ENCODE measurements around the gene DDHD1.
"Not testable (repeated sequence)": the region's sequence is repeated elsewhere in the genome, so short reads cannot be mapped to it uniquely, and the experiment has no call there.

The DDHD1 gene

GRCh38 chr14:53151523-53152183 lies 1.5 kb downstream of the DDHD1 start:
- no peak for DNase-seq

DNA sequence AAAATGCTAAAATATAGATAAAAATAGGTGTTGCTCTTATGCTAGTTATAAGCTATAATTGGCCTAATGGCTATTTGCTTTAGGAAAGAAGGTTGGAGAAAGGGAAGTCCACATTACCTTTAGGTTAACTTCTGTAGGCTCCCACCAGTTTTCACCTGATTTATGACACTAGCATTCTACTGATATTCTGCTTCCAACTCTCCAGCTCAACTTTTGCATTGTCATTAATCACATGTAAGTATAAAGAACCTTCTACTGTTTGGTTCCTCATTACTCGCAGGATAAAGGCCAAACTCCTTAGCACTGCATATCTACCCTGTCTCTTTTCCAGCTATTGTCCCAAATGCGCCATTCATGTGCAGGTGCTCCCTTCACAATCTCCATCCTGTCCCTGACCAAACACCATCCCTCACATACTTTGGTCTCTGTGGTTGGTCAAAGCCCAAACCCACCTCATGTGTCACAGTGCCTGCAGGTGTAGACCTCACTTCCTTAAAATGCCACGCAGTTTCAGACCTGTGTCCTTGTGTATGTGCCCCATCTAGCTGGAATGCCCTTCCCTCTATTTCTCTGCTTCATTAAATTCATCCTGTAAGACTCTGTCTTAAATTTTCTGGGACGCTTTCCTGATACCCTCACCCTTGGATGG lies 3.3 kb downstream of the DDHD1 start:
- DNase-seq: no peak

DNA sequence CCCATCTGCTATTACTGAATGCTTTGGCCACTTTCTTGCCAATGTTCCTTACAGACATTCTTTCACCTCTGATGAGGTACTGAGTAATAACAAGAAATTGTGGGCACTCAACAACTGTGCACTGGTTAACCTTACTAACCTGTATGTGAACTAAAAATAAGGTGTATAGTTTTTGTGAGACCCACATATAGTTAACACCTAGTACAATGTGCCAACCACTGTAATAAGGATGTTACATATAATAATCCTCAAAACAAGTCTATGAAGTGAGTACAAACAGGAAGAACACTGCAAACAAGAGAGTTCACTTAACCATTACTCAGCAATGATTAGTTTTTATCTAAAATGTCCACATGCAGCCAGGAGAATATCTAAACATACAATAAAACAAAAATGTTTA lies 4.5 kb downstream of the DDHD1 start:
- no peak for DNase-seq

GRCh38 chr14:53147893-53148292 lies 5.2 kb downstream of the DDHD1 start:
- no peak for DNase-seq

DNA sequence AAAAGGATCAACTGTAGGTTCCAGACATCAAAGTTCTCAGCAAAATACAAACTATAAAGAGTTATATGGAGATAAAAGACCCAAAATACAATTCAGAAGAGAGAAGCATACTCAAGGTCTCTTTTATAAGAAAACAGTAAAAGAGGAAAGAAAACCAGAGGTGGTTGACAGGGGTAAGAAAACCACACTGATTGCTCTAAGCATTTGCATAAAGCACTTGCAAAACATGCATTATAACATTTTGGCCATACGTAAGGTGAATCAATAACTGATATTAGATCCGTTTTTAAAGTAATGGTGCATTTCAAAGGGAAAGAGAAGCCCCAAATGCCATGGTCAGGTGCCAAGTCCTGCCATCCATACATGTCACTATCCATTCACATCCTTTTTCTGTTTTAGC lies 5.9 kb downstream of the DDHD1 start:
- no peak for DNase-seq

- DNase-seq: no peak
Measured at GRCh38 chr14:53146739-53147138, 6.4 kb downstream of the DDHD1 start.

DNA sequence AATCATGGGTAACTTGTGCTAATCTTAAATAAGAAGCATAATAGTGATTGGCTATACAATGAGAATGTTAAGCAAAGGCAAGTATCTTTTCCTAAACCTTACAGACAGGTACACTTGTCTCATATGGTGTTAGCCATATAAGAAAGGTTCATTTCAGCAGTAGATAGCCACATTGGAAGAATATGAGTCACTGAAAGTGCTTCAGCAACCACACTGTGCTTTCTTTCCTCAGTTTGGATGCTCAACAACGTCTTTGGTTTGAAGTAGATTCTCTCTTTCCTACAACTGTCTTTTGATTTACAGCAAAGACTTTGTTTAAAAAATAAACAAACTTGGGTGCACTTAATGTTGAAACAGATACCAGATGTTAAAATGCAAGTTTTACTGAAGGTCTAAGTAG lies 8.9 kb downstream of the DDHD1 start:
- DNase-seq: no peak

GRCh38 chr14:53140585-53140984 lies 12.5 kb downstream of the DDHD1 start:
- no peak for DNase-seq

DNA sequence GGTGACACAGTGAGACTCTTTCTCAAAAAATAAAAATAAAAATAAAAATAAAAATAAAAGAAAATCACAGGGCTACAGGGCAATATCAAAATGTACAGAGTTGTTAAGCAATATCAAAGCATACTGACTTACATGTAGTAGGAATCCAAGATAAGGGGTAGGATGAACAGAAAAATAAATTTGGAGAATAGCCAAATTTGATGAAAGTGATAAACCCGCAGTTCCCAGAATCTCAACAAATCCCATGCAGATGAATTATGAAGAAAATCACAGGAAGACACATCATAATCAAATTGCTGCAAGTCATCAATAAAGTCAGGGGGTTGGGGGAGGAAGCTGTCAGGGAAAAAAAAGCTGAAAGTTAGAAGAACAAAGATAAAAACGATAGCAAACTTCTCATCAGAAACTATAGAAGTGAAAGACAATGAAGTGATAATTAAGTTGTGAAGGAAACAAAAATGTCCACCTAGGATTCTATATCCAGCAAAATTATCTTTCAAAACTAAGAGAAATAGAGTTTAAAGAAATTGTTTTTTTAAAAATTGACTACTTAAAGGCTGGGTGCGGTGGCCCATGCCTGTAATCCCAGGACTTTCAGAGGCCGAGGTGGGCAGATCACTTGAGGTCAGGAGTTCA lies 15.4 kb downstream of the DDHD1 start:
- no peak for DNase-seq

- DNase-seq: not testable (repeated sequence)
Measured at GRCh38 chr14:53130491-53130890, 22.6 kb downstream of the DDHD1 start.

- DNase-seq: no peak
Measured at GRCh38 chr14:53128303-53129028, 24.7 kb downstream of the DDHD1 start.

DNA sequence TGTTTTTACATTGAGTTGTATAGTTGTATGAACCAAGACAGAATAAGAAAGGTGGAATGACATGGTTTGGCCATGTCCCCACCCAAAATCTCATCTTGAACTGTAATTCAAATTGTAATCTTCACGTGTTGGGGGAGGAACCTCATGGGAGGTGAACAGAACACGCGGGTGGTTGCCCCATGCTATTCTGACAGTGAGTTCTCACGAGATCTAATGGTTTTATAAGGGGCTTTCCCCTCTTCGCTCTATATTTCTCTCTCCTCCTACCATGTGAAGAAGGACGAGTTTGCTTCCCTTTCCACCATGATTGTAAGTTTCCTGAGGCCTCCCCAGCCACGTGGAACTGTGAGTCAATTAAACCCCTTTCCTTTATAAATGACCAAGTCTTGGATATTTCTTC lies 25.3 kb downstream of the DDHD1 start:
- DNase-seq: no peak

DNA sequence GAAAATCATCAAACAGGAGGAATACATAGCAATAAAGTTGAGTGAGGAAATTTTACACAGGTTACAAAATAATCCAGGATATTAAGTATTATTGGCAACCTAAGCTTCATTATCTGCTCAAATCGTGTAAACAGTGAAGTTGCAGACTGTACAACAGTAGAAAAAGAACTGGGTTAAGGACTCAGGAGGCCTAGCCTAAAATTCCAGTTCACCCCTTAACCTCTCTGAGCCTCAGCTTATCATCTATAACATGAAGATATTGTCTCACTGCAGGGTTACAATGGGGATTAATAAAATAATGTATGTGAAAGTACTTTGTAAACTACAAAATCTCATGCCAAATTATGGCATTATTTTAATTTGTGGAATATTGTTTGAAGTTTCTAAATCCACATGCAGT lies 26.0 kb downstream of the DDHD1 start:
- DNase-seq: no peak

DNA sequence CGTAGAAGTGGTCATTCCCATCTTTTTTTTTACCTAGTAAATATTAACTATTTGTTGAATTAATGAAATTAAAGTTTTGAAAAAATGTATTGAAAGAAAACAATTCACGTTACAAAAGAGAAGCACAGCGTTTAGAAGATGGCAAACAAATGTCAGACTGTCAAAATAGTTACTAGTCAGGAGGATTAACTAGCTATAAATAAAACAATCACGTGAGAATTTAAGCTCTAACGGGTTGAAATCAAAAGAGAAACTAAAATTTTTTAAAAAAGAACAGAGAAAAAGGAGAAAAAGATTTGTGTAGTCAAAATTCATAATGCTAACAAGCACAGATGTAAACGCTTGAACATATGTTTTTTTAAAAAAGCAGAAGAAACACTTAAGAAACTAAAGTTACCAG lies 26.4 kb downstream of the DDHD1 start:
- DNase-seq: no peak

DNA sequence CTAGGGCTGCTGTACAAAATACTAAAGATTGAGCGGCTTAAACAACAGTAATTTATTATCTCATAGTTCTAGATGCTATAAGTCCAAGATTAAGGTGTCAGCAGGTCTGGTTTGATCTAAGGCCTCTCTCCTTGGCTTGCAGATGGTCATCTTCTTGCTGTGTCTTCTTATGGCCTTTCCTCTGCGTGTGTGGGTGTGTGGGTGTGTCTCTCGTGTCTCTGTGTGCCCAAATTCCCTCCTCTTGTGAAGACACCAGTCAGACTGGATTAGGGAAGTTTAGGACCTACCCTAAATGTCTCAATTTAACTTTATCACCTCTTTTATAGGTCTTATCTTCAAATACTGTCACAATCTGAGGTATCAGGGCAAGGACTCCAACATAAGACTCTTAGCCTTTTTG lies 28.3 kb downstream of the DDHD1 start:
- no peak for DNase-seq

GRCh38 chr14:53121419-53121818 lies 31.7 kb downstream of the DDHD1 start:
- DNase-seq: not testable (repeated sequence)

DNA sequence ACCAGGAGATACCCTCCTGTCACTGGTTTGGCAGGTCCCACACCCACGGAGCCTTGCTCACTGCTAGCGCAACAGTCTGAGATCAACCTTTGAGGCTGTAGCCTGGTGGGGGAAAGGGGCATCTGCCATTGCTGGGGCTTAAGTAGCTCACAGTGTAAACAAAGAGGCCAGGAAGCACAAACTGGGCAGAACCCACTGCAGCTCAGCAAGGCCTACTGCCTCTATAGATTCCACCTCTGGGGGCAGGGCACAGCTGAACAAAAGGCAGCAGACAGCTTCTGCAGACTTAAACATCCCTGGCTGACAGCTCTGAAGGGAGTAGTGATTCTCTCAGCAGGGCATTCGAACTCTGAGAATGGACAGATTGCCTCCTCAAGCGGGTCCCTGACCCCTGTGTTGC lies 35.6 kb downstream of the DDHD1 start:
- DNase-seq: not testable (repeated sequence)

DNA sequence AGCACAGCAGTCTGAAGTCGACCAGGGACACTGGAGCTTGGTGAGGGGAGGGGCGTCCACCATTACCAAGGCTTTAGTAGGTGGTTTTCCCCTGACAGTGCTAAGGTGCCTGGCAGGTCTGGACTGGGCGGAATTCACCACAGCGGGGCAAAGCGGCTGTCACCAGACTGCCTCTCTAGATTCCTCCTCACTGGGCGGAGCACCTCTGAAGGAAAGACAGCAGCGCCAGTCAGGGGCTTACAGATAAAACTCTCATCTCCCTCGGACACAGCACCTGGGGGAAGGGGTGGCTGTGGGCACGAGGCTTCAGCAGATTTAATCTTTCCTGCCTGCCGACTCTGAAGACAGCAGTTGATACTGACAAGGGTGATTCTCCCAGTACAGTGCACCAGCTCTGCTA lies 39.1 kb downstream of the DDHD1 start:
- DNase-seq: no peak

DNA sequence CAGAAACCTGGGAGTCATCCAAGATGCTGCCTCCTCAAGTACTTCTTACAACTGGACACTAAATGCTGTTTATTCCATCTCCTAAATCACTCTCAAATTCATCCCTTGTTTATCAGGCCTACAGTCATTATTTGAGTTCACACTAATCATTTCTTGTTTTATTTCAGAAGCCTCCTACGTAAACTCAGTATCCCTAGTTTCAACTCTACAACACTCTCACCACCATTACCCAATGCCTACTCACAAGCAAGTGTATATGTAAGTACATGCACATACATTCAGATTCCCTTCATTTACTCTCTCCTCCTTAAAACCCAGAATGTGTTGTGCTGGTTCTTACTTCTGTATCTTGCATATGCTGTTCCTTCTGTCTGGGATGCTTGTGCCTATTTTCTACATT lies 43.0 kb downstream of the DDHD1 start:
- DNase-seq: no peak

- DNase-seq: peak; percentile 20
Measured at GRCh38 chr14:53109105-53110041, 43.8 kb downstream of the DDHD1 start.

DNA sequence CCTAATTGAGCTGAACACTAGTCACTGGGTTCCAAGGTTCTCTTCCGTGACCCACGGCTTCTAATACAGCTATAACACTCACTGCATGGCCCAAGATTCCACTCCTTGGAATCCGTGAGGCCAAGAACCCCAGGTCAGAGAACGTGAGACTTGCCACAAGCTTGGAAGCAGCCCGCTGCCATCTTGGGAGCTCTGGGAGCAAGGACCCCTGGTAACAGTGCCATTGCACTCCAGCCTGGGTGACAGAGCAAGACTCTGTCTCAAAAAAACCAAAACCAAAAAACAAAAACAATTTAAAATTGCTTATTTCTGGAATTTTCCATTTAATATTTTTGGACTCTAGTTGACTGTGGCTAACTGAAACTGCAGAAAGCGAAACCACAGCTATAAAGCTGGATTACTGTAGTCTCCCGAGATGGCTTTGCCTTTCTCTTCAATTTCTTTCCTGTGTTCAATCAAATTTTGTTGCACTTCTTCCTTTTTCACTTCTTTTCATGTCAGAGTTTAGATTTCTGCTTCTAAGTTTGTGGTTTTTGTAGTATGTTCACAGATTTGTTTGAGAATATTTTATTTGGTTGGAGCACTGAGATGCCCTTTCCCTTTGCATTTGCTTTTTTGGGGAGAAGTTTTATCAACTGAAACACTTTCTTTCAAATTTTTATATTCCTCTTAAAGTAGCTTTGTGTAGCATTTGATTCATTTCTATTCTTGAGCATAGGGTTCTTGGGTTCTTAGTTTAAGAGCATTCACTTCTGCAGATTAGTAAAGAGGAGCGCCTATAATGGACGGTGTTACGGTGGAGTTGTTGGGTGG lies 44.6 kb downstream of the DDHD1 start:
- DNase-seq: no peak

GRCh38 chr14:53106768-53107167 lies 46.4 kb downstream of the DDHD1 start:
- DNase-seq: no peak
